ENCODE data around the gene IKZF1.

The IKZF1 gene

GRCh38 chr7:50415844-50416364, 111.4 kb downstream of the IKZF1 start:
- DNase-seq (ENCODE audit: low read depth), result no peak
- TF ChIP-seq MYC (IDR thresholded peaks at IDR 0.05; ENCODE audit: low read depth, low read length) (no peak), POLR2A (IDR thresholded peaks at IDR 0.05; ENCODE audit: extremely low read depth, insufficient read length) (no peak), MAX (IDR thresholded peaks at IDR 0.05; ENCODE audit: low read depth, low read length) (no peak), CTCF (IDR thresholded peaks at IDR 0.05; ENCODE audit: low read depth, low read length) (no peak)

GRCh38 chr7:50416527-50417182, 112.1 kb downstream of the IKZF1 start:
- TF ChIP-seq POLR2A (IDR thresholded peaks at IDR 0.05; ENCODE audit: extremely low read depth, insufficient read length) (no peak), CTCF (IDR thresholded peaks at IDR 0.05; ENCODE audit: low read depth, low read length) (no peak), MYC (IDR thresholded peaks at IDR 0.05; ENCODE audit: low read depth, low read length) (peak; percentile 84), MAX (IDR thresholded peaks at IDR 0.05; ENCODE audit: low read depth, low read length) (peak; percentile 98)
- peak; percentile 85 for DNase-seq (ENCODE audit: low read depth)
- peak overlapping the region; percentile 33 for H3K4me3 ChIP-seq (ENCODE audit: low read depth, low read length)

More at GRCh38 chr7:50415844-50416364, 111.4 kb downstream of the IKZF1 start:
- no peak overlapping the region for H3K4me3 ChIP-seq (ENCODE audit: low read depth, low read length)

GRCh38 chr7:50418086-50418515, 113.6 kb downstream of the IKZF1 start:
- H3K4me3 ChIP-seq (ENCODE audit: low read depth, low read length), result no peak overlapping the region
- TF ChIP-seq CTCF (IDR thresholded peaks at IDR 0.05; ENCODE audit: low read depth, low read length), result peak; percentile 99
- no peak for TF ChIP-seq POLR2A (IDR thresholded peaks at IDR 0.05; ENCODE audit: extremely low read depth, insufficient read length)
- no peak for TF ChIP-seq MYC (IDR thresholded peaks at IDR 0.05; ENCODE audit: low read depth, low read length)
- 0 out of 2 replicates have a peak, but pooled peaks have one; percentile 22 for TF ChIP-seq MAX (IDR thresholded peaks at IDR 0.05; ENCODE audit: low read depth, low read length)
- DNase-seq (ENCODE audit: low read depth), result peak; percentile 91

- no peak overlapping the region for H3K4me3 ChIP-seq (ENCODE audit: low read depth, low read length)
- TF ChIP-seq POLR2A (IDR thresholded peaks at IDR 0.05; ENCODE audit: extremely low read depth, insufficient read length) (no peak), MYC (IDR thresholded peaks at IDR 0.05; ENCODE audit: low read depth, low read length) (no peak), MAX (IDR thresholded peaks at IDR 0.05; ENCODE audit: low read depth, low read length) (no peak), CTCF (IDR thresholded peaks at IDR 0.05; ENCODE audit: low read depth, low read length) (no peak)
- no peak for DNase-seq (ENCODE audit: low read depth)
Measured at GRCh38 chr7:50418526-50419290, 114.2 kb downstream of the IKZF1 start.

GRCh38 chr7:50421043-50421442, 116.5 kb downstream of the IKZF1 start:
- no peak for DNase-seq (ENCODE audit: low read depth)
- no peak overlapping the region for H3K4me3 ChIP-seq (ENCODE audit: low read depth, low read length)
- TF ChIP-seq CTCF (IDR thresholded peaks at IDR 0.05; ENCODE audit: low read depth, low read length) (no peak), POLR2A (IDR thresholded peaks at IDR 0.05; ENCODE audit: extremely low read depth, insufficient read length) (no peak), MAX (IDR thresholded peaks at IDR 0.05; ENCODE audit: low read depth, low read length) (no peak), MYC (IDR thresholded peaks at IDR 0.05; ENCODE audit: low read depth, low read length) (no peak)
